Activated T-cell treated with anti-CD3 and anti-CD28 coated beads, Interleukin-2, amount 50 U/mL, for 24 hours (primary cell): ENCODE results near the gene DDX24.

Experiments used
- DNase-seq: peaks from one replicate; pipeline ENCODE4 v3.0.0-alpha.2; 2020
- H3K27ac Mint-ChIP-seq: 2 replicates; pipeline ENCODE4 v1.8.0; 2020; ENCODE audit warnings: mild to moderate bottlenecking, mixed read lengths
- H3K27me3 Mint-ChIP-seq: 2 replicates; pipeline ENCODE4 v1.8.0; 2020; ENCODE audit warnings: mixed read lengths
- H3K36me3 Mint-ChIP-seq: 2 replicates; pipeline ENCODE4 v1.8.0; 2020; ENCODE audit warnings: low read depth, mixed read lengths
- H3K4me1 Mint-ChIP-seq: 2 replicates; pipeline ENCODE4 v1.8.0; 2020; ENCODE audit warnings: low read depth, mixed read lengths
- H3K4me3 Mint-ChIP-seq: 2 replicates; pipeline ENCODE4 v1.8.0; 2020; ENCODE audit warnings: mild to moderate bottlenecking, moderate library complexity, mixed read lengths
- H3K9me3 Mint-ChIP-seq: 2 replicates; pipeline ENCODE4 v1.8.0; 2020; ENCODE audit warnings: mixed read lengths

Gene DDX24

DNA sequence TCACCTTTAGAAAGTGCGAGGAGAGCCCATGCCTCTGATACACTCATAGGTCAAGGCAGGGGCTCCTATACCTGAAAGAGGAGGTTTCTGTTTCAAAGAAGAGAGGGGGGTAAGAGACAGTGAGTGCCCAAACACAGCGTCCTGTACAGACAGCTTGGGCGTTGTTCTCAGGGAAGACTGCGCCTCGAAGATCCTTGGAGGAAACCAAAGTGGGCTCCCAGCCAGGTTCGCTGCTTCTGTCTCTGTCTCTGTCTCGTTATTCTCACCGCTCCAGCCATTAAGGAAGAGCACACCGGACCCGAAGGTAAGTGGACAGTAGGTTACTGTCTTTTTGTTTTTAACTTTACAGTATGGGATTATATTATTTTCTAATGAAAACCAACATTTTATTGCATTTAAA lies 23.7 kb upstream of the DDX24 start:
- Mint-ChIP-seq H3K27ac (no peak overlapping the region), H3K9me3 (no peaks in the 10 kb centered on the region), H3K4me1 (no peaks in the 10 kb centered on the region), H3K36me3 (no peaks in the 10 kb centered on the region), H3K4me3 (no peak overlapping the region), H3K27me3 (no peaks in the 10 kb centered on the region)
- DNase-seq, result no peak

DNA sequence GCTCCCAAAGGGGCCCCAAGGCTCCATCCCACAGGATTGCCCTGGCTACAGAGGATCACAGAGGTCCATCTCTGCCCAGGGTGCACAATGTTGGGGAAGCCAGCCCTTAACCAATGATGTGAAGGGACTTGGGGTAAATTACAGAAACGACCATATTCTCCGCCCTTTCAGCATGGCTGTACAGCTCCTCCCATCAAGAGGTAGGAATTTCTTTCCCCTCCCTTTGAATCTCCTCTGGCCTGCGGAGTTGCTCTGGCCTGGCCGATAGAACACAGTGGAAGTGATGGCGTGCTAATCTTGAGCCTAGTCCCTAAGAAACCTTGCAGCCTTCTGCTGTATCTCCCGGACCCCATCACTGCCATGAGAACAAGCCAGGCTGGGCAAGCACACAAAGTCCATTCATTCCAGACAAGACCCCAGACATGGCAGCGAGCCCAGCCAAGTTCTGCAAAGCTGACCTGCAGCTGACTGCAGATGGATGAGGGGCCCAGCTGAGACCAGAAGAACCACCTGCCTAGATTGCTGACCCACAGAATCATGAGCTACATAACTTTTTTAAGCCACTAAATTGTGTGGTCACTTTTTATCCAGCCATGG lies 22.6 kb upstream of the DDX24 start:
- H3K4me1 Mint-ChIP-seq, result no peaks in the 10 kb centered on the region
- H3K36me3 Mint-ChIP-seq, result no peaks in the 10 kb centered on the region
- no peak overlapping the region for H3K27ac Mint-ChIP-seq
- H3K4me3 Mint-ChIP-seq, result no peak overlapping the region
- H3K9me3 Mint-ChIP-seq, result no peaks in the 10 kb centered on the region
- no peak for DNase-seq
- H3K27me3 Mint-ChIP-seq, result no peaks in the 10 kb centered on the region

GRCh38 chr14:94102768-94103482 lies 21.9 kb upstream of the DDX24 start:
- Mint-ChIP-seq H3K27ac (no peak overlapping the region), H3K4me1 (no peaks in the 10 kb centered on the region), H3K4me3 (no peak overlapping the region), H3K36me3 (no peaks in the 10 kb centered on the region), H3K27me3 (no peaks in the 10 kb centered on the region), H3K9me3 (no peaks in the 10 kb centered on the region)
- DNase-seq, result no peak

- no peak overlapping the region for H3K27ac Mint-ChIP-seq
Measured at GRCh38 chr14:94101748-94102147, 20.7 kb upstream of the DDX24 start.

DNA sequence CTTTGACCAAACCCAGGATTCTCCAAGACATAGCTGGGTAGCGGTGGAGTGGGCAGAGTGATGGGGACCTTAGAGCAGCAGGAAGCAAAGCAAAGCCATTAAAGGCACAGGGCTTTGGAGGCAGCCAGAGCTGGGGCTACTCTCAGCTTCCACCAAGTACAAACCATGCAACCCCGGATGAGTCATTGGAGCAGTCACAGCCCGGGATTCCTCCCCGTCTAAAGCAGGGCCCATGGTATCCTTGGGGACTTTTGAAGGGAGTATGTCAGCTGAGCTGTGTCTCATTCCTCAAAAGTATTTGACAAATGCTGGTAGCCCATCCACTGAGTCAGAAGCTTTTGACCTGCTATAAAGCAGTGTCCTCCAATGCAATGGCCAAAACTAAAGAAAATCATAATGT lies 19.8 kb upstream of the DDX24 start:
- no peak for DNase-seq
- Mint-ChIP-seq H3K4me1 (no peaks in the 10 kb centered on the region), H3K27ac (no peak overlapping the region), H3K9me3 (no peaks in the 10 kb centered on the region), H3K27me3 (no peaks in the 10 kb centered on the region), H3K36me3 (peaks cover 8% of the 10 kb centered on the region), H3K4me3 (no peak overlapping the region)

More at GRCh38 chr14:94101748-94102147, 20.7 kb upstream of the DDX24 start:
- Mint-ChIP-seq H3K4me1 (no peaks in the 10 kb centered on the region), H3K36me3 (peaks cover 8% of the 10 kb centered on the region), H3K4me3 (no peak overlapping the region), H3K9me3 (no peaks in the 10 kb centered on the region), H3K27me3 (no peaks in the 10 kb centered on the region)
- no peak for DNase-seq

- no peak for DNase-seq
- Mint-ChIP-seq H3K27ac (no peak overlapping the region), H3K36me3 (peaks cover 8% of the 10 kb centered on the region), H3K4me3 (no peak overlapping the region), H3K9me3 (no peaks in the 10 kb centered on the region), H3K27me3 (no peaks in the 10 kb centered on the region), H3K4me1 (no peaks in the 10 kb centered on the region)
Measured at GRCh38 chr14:94099006-94099405, 18.0 kb upstream of the DDX24 start.

DNA sequence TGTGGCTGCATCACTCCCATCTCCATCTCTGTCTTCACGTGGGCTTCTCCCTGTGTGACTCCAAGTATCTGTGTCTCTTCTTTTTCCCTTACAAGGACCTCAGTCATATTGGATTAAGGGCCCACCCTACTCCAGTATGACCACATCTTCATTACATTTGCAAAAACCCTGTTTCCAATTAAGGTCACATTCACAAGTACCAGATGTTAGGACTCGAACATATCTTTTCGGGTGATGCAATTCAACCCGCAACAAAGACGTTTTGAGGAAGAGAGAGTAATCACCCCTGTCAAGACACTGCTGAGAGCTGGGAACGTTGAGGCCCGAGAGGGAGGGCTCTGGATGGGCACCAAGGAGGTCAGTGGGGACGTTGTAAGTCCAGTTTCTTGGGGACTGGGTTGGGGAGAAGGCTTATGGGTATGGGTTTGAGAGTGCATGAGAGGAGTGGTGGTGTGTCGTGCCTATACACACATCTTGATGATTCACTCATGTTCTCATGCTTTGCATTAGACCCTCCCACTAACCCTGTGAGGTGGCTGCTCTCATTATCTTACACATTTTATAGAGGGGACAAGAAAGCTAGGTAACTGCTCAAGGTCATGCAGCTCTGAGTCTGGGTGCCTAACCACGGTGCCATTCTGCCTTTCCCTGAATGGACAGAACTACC lies 17.5 kb upstream of the DDX24 start:
- Mint-ChIP-seq H3K27ac (no peak overlapping the region), H3K27me3 (no peaks in the 10 kb centered on the region), H3K4me3 (no peak overlapping the region), H3K4me1 (no peaks in the 10 kb centered on the region), H3K9me3 (no peaks in the 10 kb centered on the region), H3K36me3 (peaks cover 8% of the 10 kb centered on the region)
- DNase-seq, result no peak

GRCh38 chr14:94097091-94097490 lies 16.1 kb upstream of the DDX24 start:
- no peaks in the 10 kb centered on the region for H3K27me3 Mint-ChIP-seq
- H3K36me3 Mint-ChIP-seq, result peaks cover 8% of the 10 kb centered on the region
- H3K9me3 Mint-ChIP-seq, result no peaks in the 10 kb centered on the region
- H3K4me3 Mint-ChIP-seq, result no peak overlapping the region
- DNase-seq, result no peak
- no peak overlapping the region for H3K27ac Mint-ChIP-seq
- no peaks in the 10 kb centered on the region for H3K4me1 Mint-ChIP-seq

- H3K27me3 Mint-ChIP-seq, result no peaks in the 10 kb centered on the region
- H3K36me3 Mint-ChIP-seq, result peaks cover 8% of the 10 kb centered on the region
- H3K9me3 Mint-ChIP-seq, result no peaks in the 10 kb centered on the region
- H3K27ac Mint-ChIP-seq, result no peak overlapping the region
- no peak overlapping the region for H3K4me3 Mint-ChIP-seq
- DNase-seq, result no peak
- H3K4me1 Mint-ChIP-seq, result no peaks in the 10 kb centered on the region
Measured at GRCh38 chr14:94093418-94093817, 12.4 kb upstream of the DDX24 start.

GRCh38 chr14:94089479-94089878 lies 8.5 kb upstream of the DDX24 start:
- no peaks in the 10 kb centered on the region for H3K9me3 Mint-ChIP-seq
- H3K4me1 Mint-ChIP-seq, result no peaks in the 10 kb centered on the region
- H3K36me3 Mint-ChIP-seq, result no peaks in the 10 kb centered on the region
- no peak overlapping the region for H3K27ac Mint-ChIP-seq
- DNase-seq, result no peak
- no peak overlapping the region for H3K4me3 Mint-ChIP-seq
- H3K27me3 Mint-ChIP-seq, result no peaks in the 10 kb centered on the region

GRCh38 chr14:94088516-94088915 lies 7.5 kb upstream of the DDX24 start:
- Mint-ChIP-seq H3K9me3 (no peaks in the 10 kb centered on the region), H3K27ac (no peak overlapping the region), H3K4me3 (no peak overlapping the region), H3K27me3 (no peaks in the 10 kb centered on the region), H3K36me3 (no peaks in the 10 kb centered on the region), H3K4me1 (no peaks in the 10 kb centered on the region)
- DNase-seq, result no peak

DNA sequence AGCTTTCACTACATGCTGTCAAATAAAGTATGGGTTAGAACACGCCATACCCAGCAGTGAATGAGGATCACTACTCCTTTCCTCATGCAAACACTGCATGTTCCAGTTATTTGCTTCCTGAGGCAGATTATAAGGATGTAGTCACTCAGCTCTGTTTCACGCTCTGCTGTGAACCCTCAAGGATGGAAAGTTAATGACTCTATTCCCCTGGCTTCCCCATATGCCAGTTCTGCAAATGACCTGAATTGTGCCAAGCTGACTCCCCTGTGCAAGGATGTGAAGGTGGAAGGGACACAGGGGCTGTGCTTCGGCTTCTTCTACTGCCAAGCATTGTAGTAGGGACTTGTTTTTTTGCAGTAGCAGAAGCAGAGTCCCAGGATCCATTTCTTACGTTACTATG lies 6.9 kb upstream of the DDX24 start:
- DNase-seq, result no peak
- no peak overlapping the region for H3K27ac Mint-ChIP-seq
- no peaks in the 10 kb centered on the region for H3K9me3 Mint-ChIP-seq
- no peak overlapping the region for H3K4me3 Mint-ChIP-seq
- no peaks in the 10 kb centered on the region for H3K27me3 Mint-ChIP-seq
- peaks cover 3% of the 10 kb centered on the region for H3K4me1 Mint-ChIP-seq
- no peaks in the 10 kb centered on the region for H3K36me3 Mint-ChIP-seq

- Mint-ChIP-seq H3K4me1 (peaks cover 54% of the 10 kb centered on the region), H3K27ac (peak overlapping the region; percentile 99), H3K9me3 (no peaks in the 10 kb centered on the region), H3K27me3 (no peaks in the 10 kb centered on the region), H3K36me3 (peaks cover 52% of the 10 kb centered on the region), H3K4me3 (peak overlapping the region; percentile 99)
- DNase-seq, result no peak
Measured at GRCh38 chr14:94081386-94081820, 401 bp upstream of the DDX24 start.

- Mint-ChIP-seq H3K4me1 (peaks cover 66% of the 10 kb centered on the region), H3K27me3 (no peaks in the 10 kb centered on the region), H3K27ac (peak overlapping the region; percentile 99), H3K9me3 (peaks cover 6% of the 10 kb centered on the region), H3K36me3 (peaks cover 66% of the 10 kb centered on the region), H3K4me3 (peak overlapping the region; percentile 99)
- DNase-seq, result no peak
Measured at GRCh38 chr14:94079891-94080620, 946 bp downstream of the DDX24 start.
